WTC11 (cell line): ENCODE measurements around the gene CDK8.

Experiments used
- E2F4 ChIP-seq: sonication (generic); formaldehyde crosslinking; IDR thresholded peaks from 2 replicates; pipeline ENCODE4 v1.8.1; 2022; ENCODE audit warnings: low read depth, mild to moderate bottlenecking, moderate library complexity, missing genetic modification reagents, borderline replicate concordance
- IRF1 ChIP-seq: sonication (generic); formaldehyde crosslinking; IDR thresholded peaks from 2 replicates; pipeline ENCODE4 v1.8.0; 2023; ENCODE audit warnings: missing genetic modification reagents
- NFE2L1 ChIP-seq: sonication (generic); formaldehyde crosslinking; IDR thresholded peaks from 2 replicates; pipeline ENCODE4 v1.8.1; 2023; ENCODE audit warnings: missing genetic modification reagents
- TEAD4 ChIP-seq: sonication (generic); formaldehyde crosslinking; IDR thresholded peaks from 2 replicates; pipeline ENCODE4 v1.8.0; 2022; ENCODE audit warnings: mild to moderate bottlenecking, missing genetic modification reagents
- TP53 ChIP-seq: sonication (generic); formaldehyde crosslinking; IDR thresholded peaks from 2 replicates; pipeline ENCODE4 v1.8.1; 2023; ENCODE audit warnings: mild to moderate bottlenecking, missing genetic modification reagents
- ZNF232 ChIP-seq: sonication (generic); formaldehyde crosslinking; IDR thresholded peaks from 2 replicates; pipeline ENCODE4 v1.8.0; 2022; ENCODE audit warnings: mild to moderate bottlenecking, missing genetic modification reagents
- ZNF532 ChIP-seq: fragments of 250-450 bp; sonication (Bioruptor Pico); IDR thresholded peaks from 2 replicates; pipeline ENCODE4 v1.9.0; 2021; ENCODE audit warnings: mild to moderate bottlenecking, borderline replicate concordance
- TF ChIP-seq, protein P1 (sequence below): fragments of 200-600 bp; IDR thresholded peaks from 2 replicates; pipeline ENCODE4 v1.8.0; 2022; ENCODE audit warnings: antibody characterized with exemption
- TF ChIP-seq, protein P2 (sequence below): fragments of 250-450 bp; sonication (Bioruptor Pico); IDR thresholded peaks from 2 replicates; pipeline ENCODE4 v1.9.0; 2021; ENCODE audit warnings: mild to moderate bottlenecking

DNA sequence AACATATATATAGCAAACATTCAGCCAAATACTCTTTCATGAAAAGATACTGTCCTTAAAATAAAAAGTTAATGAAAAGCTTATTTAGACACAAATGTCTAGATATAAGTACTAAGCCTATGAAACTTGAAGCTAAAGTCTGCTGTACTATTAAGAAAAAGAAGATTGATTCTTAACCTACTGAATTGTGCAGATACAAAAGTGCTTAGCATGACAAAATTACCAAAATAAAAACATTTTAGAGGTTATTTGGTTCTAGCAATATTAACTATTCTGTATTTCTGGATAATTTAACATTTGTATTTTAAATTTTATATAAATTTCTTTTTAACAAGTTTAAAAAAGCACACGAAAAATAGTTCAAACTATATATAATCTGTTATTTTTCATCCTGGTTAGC is 40.6 kb upstream of the CDK8 start:
- TF ChIP-seq, protein P1, sequence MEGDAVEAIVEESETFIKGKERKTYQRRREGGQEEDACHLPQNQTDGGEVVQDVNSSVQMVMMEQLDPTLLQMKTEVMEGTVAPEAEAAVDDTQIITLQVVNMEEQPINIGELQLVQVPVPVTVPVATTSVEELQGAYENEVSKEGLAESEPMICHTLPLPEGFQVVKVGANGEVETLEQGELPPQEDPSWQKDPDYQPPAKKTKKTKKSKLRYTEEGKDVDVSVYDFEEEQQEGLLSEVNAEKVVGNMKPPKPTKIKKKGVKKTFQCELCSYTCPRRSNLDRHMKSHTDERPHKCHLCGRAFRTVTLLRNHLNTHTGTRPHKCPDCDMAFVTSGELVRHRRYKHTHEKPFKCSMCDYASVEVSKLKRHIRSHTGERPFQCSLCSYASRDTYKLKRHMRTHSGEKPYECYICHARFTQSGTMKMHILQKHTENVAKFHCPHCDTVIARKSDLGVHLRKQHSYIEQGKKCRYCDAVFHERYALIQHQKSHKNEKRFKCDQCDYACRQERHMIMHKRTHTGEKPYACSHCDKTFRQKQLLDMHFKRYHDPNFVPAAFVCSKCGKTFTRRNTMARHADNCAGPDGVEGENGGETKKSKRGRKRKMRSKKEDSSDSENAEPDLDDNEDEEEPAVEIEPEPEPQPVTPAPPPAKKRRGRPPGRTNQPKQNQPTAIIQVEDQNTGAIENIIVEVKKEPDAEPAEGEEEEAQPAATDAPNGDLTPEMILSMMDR: no peak
- TF ChIP-seq ZNF532 (CRISPR knock-in tag): no peak
- TF ChIP-seq TEAD4: no peak
- TF ChIP-seq ZNF232 (CRISPR knock-in tag): no peak
- no peak for TF ChIP-seq NFE2L1 (CRISPR knock-in tag)
- TF ChIP-seq IRF1: no peak
- no peak for TF ChIP-seq TP53
- TF ChIP-seq, protein P2, sequence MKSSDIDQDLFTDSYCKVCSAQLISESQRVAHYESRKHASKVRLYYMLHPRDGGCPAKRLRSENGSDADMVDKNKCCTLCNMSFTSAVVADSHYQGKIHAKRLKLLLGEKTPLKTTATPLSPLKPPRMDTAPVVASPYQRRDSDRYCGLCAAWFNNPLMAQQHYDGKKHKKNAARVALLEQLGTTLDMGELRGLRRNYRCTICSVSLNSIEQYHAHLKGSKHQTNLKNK (CRISPR knock-in tag): no peak
- no peak for TF ChIP-seq E2F4 (CRISPR knock-in tag)
